Airway epithelial cell (primary cell): ENCODE measurements around the gene OR4F3. TPM values are rescaled to one million over a fixed set of nuclear protein-coding genes. Genes with fewer than 3 reads are reported as not detected.

Source experiments
- total RNA-seq: library from RNA; depleted of rRNA; stranded (reverse); fragments of >200 nt; gene quantifications from 2 replicates; pipeline ENCODE4 v1.2.3, GENCODE V29; 2015

The OR4F3 gene
- total RNA-seq: not detected in 2 replicates

GRCh38 chr5:181366968-181367367 lies at the start of gene OR4F3:
OR4F3 (plus strand) TSS chr5:181367268.

Other genes with a start within 250 kb of the OR4F3 start
- gene OR2V1, start 236.1 kb upstream of the OR4F3 start, total RNA-seq: not detected in 2 replicates
- not detected in 2 replicates for gene OR2V2, start 219.7 kb upstream of the OR4F3 start, total RNA-seq
- 66.5 and 84.9 TPM in 2 replicates for gene TRIM7, start 162.1 kb upstream of the OR4F3 start, total RNA-seq
- gene TRIM41, start 144.0 kb upstream of the OR4F3 start, total RNA-seq: 11.6 and 14.2 TPM in 2 replicates
- 2,458 and 2,962 TPM in 2 replicates for gene RACK1, start 123.4 kb upstream of the OR4F3 start, total RNA-seq
- 1.5 and 3.7 TPM in 2 replicates for gene TRIM52, start 106.1 kb upstream of the OR4F3 start, total RNA-seq